DLD1 (cell line): ENCODE results near the gene HOXA4.

ENCODE experiments used
- in situ Hi-C: cut with HindIII; loops from 2 replicates; pipeline ENCODE4 v1.10.0; 2017; ENCODE audit warnings: low sequenced_read_pairs

The HOXA4 gene

GRCh38 chr7:27122077-27122910, 8.3 kb downstream of the HOXA4 start:
- in situ Hi-C loops, result no loop called here

GRCh38 chr7:27121684-27122076, 8.9 kb downstream of the HOXA4 start:
- in situ Hi-C loops, result no loop called here

DNA sequence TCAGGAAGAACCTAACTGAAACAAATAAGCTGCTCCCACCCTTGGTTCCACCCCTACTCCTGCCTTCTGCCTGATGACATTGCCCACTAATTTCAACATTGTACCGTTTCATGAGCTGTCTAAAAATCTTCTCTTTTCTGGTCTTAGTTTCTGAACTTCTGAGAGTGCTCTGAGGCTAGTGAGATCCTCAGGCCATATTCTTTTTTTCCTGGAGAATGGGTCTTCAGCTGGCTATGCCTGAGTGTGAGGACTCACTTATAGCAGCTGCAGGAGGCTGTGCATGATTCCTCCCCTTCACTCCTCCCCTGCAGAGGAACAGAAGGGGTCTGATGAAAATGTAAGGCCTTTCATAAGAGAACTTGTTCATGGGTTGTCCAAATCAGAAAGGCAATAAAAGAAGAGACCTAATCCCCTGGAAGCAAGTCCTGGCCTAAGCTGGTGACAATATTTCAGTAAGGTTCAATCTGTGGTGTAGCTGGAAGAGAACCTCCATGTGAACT, 11.1 kb downstream of the HOXA4 start:
- in situ Hi-C loops, result no loop called here

GRCh38 chr7:27118580-27118979, 12.0 kb downstream of the HOXA4 start:
- in situ Hi-C loops, result no loop called here

GRCh38 chr7:27117887-27118491, 12.6 kb downstream of the HOXA4 start:
- in situ Hi-C loops, result no loop called here

DNA sequence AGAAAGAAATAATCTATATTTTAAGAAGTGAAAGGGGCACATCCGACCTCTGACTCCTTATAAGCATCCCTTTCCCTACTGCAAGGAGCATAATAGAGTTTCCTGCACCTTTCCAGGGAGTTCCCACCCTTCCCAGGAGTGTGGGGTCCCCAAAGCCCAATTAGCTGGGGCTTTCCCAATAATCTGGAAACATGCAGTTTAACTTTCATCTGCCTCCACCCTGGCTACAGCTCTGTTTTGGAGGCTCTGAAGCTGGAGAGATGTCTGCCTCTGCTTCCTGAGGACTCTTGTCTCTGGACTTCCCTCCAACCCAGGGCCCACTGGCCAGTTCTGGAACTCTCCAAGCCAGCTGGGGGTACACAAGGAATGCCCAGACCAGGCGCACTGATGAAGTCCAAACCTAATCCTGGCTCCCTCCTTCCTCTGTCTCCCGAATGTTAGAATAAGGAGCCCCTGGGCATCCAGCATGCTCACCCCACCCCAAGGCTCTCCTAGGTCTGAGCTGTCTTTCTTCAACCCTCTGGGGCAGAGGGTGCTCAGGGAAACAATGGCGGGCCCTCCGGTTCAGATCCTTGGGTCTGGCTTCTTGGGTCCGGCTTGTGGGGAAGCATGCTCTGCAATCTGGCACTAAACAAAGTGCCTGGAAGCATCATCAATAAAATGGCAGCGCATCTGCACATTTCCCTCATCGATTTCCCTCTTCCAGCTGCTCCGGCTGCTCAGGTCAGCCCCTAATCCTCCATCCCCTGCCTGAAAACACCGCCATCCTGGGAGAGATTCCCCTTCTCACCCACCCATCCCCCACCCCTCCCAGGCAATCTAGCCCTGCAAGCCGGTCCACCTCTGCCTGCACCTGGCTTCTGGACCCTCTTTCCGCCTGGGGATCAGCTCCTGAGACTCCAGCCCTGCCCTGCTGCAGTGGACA, 13.3 kb downstream of the HOXA4 start:
- in situ Hi-C loops, result no loop called here

GRCh38 chr7:27116031-27116961, 14.3 kb downstream of the HOXA4 start:
- in situ Hi-C loops, result no loop called here

- in situ Hi-C loops, result no loop called here
Measured at GRCh38 chr7:27115221-27116026, 15.1 kb downstream of the HOXA4 start.

- in situ Hi-C loops, result no loop called here
Measured at GRCh38 chr7:27114881-27115220, 15.7 kb downstream of the HOXA4 start.

DNA sequence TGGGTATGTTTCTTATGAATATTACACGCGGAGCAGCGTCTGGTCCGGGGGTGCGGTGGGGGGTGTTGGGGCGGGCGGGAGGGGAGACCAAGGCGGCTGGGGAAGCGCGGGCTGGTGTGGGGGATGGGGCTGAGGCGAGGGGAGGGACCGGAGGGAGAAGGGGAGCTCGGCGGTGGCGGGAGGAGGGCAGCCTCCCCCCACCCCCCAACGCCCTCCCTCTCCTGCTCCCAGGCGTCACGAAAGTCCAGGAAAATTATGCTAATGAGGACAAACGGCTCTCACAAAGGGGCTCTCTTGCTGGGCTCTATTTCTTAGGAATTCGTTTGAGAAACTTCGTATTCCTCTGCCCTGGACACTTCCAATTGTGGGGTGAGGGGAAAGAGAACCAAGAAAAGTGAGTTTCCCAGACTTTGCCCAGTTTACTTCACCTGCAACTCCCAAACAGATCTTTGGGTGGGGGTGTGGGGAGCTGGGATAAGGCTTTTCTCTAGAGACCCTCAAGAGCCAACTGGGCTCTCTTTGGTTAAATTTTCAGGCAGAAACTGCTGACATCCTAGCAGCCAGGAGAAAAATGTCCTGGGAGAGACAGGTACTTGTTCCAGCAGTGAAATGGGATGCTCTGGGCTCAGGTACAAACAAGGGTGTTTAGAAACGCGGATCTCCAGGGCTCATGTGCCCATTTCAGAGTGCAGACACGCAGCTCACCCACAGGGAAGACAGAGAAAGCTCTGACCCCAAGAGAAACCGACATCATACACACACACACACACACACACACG, 16.4 kb downstream of the HOXA4 start:
- in situ Hi-C loops, result no loop called here

DNA sequence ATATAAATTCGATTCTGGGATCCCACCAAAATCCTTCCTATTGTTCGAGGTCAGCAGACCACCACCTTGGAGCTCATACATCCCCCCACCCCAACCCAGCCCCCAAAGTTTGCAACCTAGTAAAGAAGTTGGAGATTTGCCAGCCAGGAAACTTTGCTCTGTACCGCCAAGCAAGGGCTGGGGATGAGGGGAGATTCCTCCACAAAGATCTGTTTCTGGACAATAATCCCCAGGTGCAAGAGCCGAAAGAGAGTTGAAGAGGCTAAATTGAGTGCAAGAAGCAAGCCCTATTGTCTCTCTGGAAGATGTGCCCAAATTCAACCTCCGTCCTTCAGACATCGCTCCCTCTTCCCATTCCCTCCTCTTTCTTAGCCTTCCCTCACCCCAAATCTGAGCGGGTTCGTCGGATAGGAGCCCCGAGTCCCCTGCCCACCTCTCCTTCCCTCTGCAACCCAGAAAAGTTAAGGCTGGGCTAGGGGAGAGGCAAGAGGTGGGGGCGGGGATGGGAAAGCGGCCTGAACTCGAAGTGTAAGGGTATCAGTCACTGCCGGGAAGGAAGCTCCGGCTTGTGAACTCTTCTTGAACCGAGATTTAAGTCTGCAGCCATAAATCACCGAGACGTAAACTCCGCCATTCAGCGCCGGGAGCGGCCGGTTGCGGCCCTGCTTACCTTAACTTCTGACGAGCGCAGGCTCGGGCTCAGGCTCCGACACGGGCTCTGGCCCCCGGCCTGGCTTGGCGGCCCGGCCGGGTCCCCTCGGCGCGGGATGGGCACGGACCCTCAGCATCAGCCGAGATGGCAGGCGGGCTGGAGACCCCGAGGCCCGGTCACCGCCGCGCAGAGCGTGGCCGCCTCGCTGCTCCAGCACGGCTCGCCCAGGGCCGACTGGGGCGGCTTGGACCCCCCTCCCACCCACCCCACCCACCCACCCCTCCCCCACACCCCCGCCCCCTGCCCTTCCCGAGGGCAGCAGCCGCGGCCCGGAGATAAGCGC, 17.3 kb downstream of the HOXA4 start:
- in situ Hi-C loops, result no loop called here

- in situ Hi-C loops, result no loop called here
Measured at GRCh38 chr7:27112361-27112760, 18.2 kb downstream of the HOXA4 start.

DNA sequence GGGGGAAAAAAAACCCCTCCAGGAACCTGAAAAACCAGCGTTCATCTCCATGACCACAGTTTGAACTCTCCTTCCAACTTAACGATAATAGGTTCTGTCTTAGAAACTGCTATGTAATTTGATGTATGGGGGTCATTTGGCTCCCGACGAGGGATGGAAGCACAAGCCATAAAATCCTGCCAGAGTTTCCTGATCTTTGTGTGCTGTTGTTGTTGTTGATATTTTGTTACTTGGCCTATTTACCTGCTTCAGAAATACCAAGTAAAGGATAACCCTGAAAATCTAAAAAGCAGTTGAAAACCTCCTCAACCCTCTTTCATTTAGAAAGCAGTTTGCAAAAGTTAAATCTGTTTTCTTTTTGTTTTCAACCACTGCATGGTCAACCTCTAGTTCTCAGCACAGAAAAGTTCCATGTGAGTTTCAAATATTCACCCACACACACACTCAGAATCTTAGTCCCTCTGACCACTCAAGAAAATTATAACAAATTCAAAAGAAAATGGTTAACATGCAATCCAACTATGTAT, 18.7 kb downstream of the HOXA4 start:
- in situ Hi-C loops, result no loop called here

DNA sequence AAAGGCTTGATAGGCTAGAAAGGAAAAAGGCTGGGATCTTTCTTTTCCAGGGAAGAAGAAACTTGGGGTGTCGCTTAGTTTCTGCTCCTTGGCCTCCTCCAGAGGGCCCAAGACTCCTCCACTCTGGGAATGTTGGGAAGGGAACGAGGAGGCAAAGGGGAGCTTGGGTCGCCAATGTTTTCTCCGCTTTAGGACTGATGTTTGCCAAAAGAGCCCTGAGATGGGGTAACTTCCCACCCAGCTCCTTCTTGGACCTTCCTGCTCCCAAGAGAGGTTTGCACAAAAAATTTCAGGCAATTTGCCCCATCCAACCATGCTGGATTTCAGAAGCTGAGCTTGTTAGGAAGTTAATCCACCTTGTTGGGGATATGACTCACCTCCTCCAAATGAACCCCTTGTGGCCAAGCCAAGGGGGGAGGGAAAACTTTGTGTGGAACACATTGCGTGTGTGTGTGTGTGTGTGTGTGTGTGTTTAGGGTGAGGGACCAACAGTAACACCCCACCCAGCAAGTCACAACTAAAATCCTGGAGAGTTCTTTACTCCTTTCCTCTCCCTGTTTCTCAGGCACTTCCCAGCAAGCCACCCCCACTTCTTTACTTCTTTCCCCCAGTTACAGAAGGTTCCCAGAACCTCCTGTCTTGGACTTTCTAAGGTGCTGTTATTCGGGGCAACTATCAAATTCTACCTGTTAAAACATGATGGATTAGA, 19.4 kb downstream of the HOXA4 start:
- in situ Hi-C loops, result no loop called here

DNA sequence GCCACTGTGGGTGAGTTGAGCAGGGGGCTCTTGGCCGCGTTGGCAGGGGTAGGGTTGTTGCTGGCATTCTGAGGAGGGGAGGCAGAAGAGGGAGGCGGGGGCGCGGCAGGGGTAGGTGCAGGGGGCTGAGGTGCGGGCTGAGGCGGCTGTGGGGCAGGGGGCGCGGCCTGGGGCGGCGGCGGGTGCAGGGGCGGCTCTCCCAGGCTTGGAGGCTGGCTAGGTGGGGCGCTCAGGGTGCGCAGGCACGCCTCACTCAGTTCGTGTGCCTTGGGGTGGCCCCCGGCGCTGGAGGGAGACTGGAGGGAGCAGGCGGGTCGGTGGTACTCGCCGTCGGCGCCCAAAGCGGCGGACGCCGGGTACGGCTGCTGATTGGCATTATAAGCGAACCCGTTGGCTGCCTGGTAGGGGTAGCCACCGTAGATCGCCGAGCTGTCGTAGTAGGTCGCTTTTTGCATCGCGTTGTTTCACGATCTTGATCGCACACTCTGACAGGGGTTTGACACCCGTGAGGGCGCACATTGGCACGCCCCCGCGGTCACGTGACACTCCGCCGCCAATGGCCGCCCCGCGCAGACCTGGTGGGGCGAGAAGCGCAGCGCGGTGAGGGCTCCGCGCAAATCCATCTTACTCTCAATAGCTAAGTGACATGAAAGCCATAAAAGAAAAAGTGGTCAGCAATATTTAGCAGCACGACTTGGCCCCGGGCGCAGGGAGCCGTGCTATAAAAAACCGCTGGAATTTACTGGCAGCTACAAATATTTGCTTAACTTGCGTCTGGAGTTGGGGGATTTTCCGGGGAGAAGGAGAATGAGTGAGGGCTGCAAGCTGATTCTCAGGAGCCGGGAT, 20.1 kb downstream of the HOXA4 start:
- in situ Hi-C loops, result no loop called here
